Activated CD4-positive, alpha-beta T cell treated with anti-CD3 and anti-CD28 coated beads, Interleukin-2, Interleukin-6, amounts not matched to agents 100 ng/mL and 50 ng/mL, durations not matched to agents 16 hours and 8 hours (primary cell): Measurements from ENCODE around the gene TSPO.

Source experiments
- DNase-seq: peaks from one replicate; pipeline ENCODE4 v3.0.0-alpha.2; 2020

The TSPO gene

GRCh38 chr22:43159484-43160178 lies 8.3 kb downstream of the TSPO start:
- no peak for DNase-seq

GRCh38 chr22:43160497-43161126 lies 9.3 kb downstream of the TSPO start:
- no peak for DNase-seq

GRCh38 chr22:43162412-43163150 lies 11.2 kb downstream of the TSPO start:
- DNase-seq = no peak

GRCh38 chr22:43163241-43163795 lies 12.0 kb downstream of the TSPO start:
- DNase-seq = no peak

- DNase-seq = no peak
Measured at GRCh38 chr22:43164636-43165035, 13.3 kb downstream of the TSPO start.

GRCh38 chr22:43166132-43166930 lies 15.0 kb downstream of the TSPO start:
- no peak for DNase-seq

GRCh38 chr22:43167001-43167589 lies 15.7 kb downstream of the TSPO start:
- no peak for DNase-seq

- DNase-seq = no peak
Measured at GRCh38 chr22:43168471-43169309, 17.3 kb downstream of the TSPO start.

GRCh38 chr22:43169310-43170130 lies 18.2 kb downstream of the TSPO start:
- DNase-seq = no peak

GRCh38 chr22:43170131-43170480 lies 18.7 kb downstream of the TSPO start:
- no peak for DNase-seq

- DNase-seq = no peak
Measured at GRCh38 chr22:43171019-43171491, 19.7 kb downstream of the TSPO start.

GRCh38 chr22:43171607-43172006 lies 20.2 kb downstream of the TSPO start:
- DNase-seq = no peak

GRCh38 chr22:43172191-43172590 lies 20.8 kb downstream of the TSPO start:
- no peak for DNase-seq

GRCh38 chr22:43173566-43173965 lies 22.2 kb downstream of the TSPO start:
- no peak for DNase-seq

- DNase-seq = no peak
Measured at GRCh38 chr22:43173976-43174720, 22.8 kb downstream of the TSPO start.

- no peak for DNase-seq
Measured at GRCh38 chr22:43174941-43175531, 23.7 kb downstream of the TSPO start.

GRCh38 chr22:43176090-43176489 lies 24.7 kb downstream of the TSPO start:
- DNase-seq = no peak

- no peak for DNase-seq
Measured at GRCh38 chr22:43177479-43177878, 26.1 kb downstream of the TSPO start.

- no peak for DNase-seq
Measured at GRCh38 chr22:43179146-43179910, 28.0 kb downstream of the TSPO start.
